Epithelial cell of esophagus (primary cell): ENCODE measurements around the gene DYNC2I2.
"Not testable (repeated sequence)": the region's sequence is repeated elsewhere in the genome, so short reads cannot be mapped to it uniquely, and the experiment has no call there.

Source experiments
- DNase-seq: peaks from one replicate; pipeline ENCODE4 v3.0.0; 2010; ENCODE audit warnings: low read depth
- H3K4me3 ChIP-seq: 2 replicates; pipeline ENCODE4 v1.5.1; 2011; ENCODE audit warnings: mild to moderate bottlenecking, low read length, control low read depth
- CTCF ChIP-seq: IDR thresholded peaks from 2 replicates; pipeline ENCODE4 v1.5.1; 2011; ENCODE audit warnings: low read depth, mild to moderate bottlenecking, low read length, control low read depth, inconsistent platforms; ENCODE audit not compliant: insufficient read depth; ENCODE audit errors: missing control alignments

The DYNC2I2 gene

DNA sequence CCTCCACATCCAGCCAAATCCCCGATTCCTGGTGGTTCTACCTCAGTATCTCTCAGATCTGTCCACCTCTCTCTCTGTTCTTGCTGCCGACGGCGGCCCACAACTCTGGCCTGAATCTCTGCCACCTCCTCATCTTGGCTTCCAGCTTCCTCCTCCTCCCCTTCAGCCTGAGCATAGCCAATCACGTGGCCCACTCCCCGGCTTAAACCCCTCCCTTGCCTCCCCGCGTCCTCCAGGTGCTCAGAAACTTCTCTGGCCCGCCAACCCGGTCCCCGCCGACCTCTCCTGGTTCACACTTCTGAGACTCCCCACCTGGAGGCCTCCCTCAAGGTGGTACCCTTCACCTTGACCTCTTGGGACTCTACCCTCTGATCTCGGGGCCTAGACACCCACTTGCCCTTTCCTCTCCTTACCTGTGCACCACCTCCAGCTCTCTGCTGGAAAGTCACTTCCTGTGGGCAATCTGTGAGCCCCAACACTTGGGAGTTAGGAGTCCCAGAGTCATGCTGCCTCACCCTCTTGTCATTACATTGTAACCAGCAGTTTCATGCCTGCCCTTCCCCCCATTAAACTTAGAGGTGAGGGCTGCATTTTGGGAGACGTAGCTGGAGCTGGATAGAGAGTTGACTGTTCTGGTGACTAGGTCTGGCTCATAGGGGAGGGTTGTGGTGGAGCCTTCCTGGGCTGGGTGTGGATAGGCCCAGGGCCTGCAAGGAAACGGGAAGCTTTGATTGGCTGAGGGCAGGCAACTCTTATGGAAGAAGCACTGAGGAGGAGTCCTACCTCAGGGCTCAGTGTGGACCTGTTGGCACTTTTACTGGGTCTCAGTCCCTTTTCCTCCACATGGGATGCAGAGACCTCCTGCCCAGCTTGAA is 27.9 kb upstream of the DYNC2I2 start:
- no peak for TF ChIP-seq CTCF
- peak overlapping the region; percentile 97 for H3K4me3 ChIP-seq
- DNase-seq, result peak; percentile 97

DNA sequence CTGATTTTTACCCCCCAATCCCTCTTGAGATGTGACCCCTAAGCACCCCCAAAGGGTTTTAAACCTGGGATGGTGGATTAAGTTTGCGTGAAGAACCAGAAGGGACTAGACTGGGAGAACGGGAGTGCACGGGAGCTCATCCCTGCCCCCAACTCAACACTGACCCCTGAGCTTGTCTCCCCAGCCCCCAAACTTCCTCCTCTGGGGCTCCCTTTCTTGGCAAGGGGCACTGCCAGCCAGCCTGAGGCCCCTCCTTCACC is 27.3 kb upstream of the DYNC2I2 start:
- peak overlapping the region; percentile 97 for H3K4me3 ChIP-seq
- no peak for DNase-seq

DNA sequence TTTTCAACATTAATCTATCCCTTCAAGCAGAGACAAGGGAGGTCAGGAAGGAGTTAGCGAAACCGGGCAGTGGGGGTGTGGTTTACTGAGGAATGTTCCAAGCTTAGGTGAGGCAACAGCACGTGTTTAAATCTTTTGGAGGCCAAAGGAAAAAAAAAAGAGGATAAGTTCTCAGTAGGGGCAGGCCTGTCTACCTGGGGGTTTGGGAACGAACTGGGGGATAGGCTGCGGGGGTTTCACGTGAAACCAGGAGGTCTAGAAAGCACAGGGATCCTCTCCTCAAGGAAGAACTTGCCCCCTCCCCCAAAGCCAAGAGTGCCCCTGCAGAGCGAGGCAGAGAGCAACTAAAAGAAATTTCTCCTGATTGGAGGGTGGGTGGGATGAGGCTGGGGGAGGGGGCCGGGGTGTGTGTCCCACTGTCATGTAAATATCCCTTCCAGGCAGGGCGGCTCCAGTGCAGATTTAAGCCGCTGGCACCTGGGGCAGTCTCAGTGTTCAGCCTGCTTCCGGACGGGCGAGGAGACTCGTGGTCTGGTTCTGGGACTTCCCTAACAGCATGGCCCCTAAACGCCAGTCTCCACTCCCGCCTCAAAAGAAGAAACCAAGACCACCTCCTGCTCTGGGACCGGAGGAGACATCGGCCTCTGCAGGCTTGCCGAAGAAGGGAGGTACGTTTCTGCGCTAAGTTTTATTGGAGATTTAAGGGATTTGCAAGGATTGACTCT is 26.9 kb upstream of the DYNC2I2 start:
- H3K4me3 ChIP-seq, result peak overlapping the region; percentile 97
- TF ChIP-seq CTCF, result no peak
- DNase-seq, result peak; percentile 93

More for the DNA sequence above, 27.3 kb upstream of the DYNC2I2 start:
- no peak for TF ChIP-seq CTCF

DNA sequence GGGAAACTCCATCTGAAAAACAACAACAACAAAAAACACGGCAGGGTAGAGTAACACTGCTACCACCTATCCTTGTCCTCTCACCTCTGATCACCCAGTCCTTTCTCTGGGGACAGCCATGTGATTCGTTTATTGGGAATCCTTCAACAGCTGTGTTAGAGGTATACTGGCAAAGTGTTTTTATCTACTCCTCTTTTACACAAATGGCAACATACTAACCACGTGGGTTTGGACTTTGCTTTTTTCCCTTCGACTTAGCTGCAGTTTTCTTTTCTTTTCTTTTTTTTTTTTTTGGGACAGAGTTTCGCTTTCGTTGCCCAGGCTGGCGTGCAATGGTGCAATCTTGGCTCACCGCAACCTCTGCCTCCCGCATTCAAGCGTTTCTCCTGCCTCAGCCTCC is 21.1 kb upstream of the DYNC2I2 start:
- DNase-seq, result no peak
- TF ChIP-seq CTCF, result no peak
- H3K4me3 ChIP-seq, result no peak overlapping the region

GRCh38 chr9:128675382-128675781 is 18.7 kb upstream of the DYNC2I2 start:
- DNase-seq, result no peak
- H3K4me3 ChIP-seq, result no peak overlapping the region
- TF ChIP-seq CTCF, result no peak

- TF ChIP-seq CTCF, result no peak
- no peak for DNase-seq
- no peak overlapping the region for H3K4me3 ChIP-seq
Measured at GRCh38 chr9:128669786-128670185, 13.1 kb upstream of the DYNC2I2 start.

DNA sequence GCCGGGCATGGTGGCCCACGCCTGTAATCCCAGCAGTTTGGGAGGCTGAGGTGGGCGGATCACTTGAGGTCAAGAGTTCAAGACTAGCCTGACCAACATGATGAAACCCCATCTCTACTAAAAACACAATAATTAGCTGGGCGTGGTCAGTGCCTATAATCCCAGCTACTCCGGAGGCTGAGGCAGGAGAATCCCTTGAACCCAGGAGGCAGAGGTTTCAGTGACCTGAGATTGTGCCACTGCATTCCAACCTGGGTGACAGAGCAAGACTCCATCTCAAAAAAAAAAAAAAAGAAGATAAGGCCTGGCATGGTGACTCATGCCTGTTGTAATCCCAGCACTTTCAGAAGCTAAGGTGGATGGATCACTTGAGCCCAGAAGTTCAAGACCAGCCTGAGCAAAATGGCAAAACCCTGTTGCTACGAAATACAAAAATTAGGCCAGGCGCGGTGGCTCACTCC is 9.9 kb upstream of the DYNC2I2 start:
- H3K4me3 ChIP-seq, result not testable (repeated sequence)
- peak; percentile 68 for DNase-seq
